ENCODE measurements around the gene C3orf20.

Gene C3orf20

GRCh38 chr3:14803101-14803980, 128.4 kb downstream of the C3orf20 start:
- H3K4me1 ChIP-seq (ENCODE audit: control extremely low read depth in 1 of 4, control insufficient read depth in 4 of 4, insufficient read depth in 4 of 4, low read length in 3 of 4), result peaks cover 0 to 37% (median 34%) of the 10 kb centered on the region in 4 experiments
- POLR2A ChIA-PET, result no interaction called here
- DNase-seq, result peak; percentile 71 to 92 (median 82)
- no peaks in the 10 kb centered on the region for H3K36me3 ChIP-seq (ENCODE audit: control insufficient read depth in 4 of 4, insufficient read depth in 4 of 4, low read length in 3 of 4)
- H3K4me3 ChIP-seq (ENCODE audit: control insufficient read depth in 1 of 7, extremely low read depth in 1 of 7, insufficient read depth in 4 of 7, low read depth in 2 of 7, low read length in 6 of 7), result peak overlapping the region in 1 of 7 experiments; percentile 3
- no peaks in the 10 kb centered on the region for H3K27me3 ChIP-seq (replicated peaks in 2 of 5; ENCODE audit: control insufficient read depth in 4 of 5, insufficient read depth in 5 of 5, low read length in 4 of 5)
- peak overlapping the region in 1 of 2 experiments; percentile 26 for H3K27ac ChIP-seq (ENCODE audit: insufficient read depth in 1 of 2, low read depth in 1 of 2, low read length in 2 of 2, poor library complexity in 1 of 2, severe bottlenecking in 2 of 2)
- 86% methylated on average over 1 of the region's 13 CpGs for WGBS (ENCODE audit: insufficient coverage)
- CTCF ChIA-PET, result interaction anchor here (1.2 to 3.7 kb wide), 2 partner anchors 11 kb away, joined by 3 to 26 read pairs; no protein-coding TSS in a partner anchor
- peaks cover 0 to 2% (median 0%) of the 10 kb centered on the region in 5 experiments for H3K9me3 ChIP-seq (ENCODE audit: control extremely low read depth in 1 of 5, control insufficient read depth in 4 of 5, insufficient read depth in 2 of 5, low read depth in 1 of 5, low read length in 4 of 5)

- ChIA-PET POLR2A (no interaction called here), CTCF (interaction anchor here (0.7 to 3.7 kb wide), 6 partner anchors 10 to 46 kb away, joined by 3 to 26 read pairs (median 3); no protein-coding TSS in a partner anchor)
- H3K27ac ChIP-seq (ENCODE audit: insufficient read depth in 1 of 2, low read depth in 1 of 2, low read length in 2 of 2, poor library complexity in 1 of 2, severe bottlenecking in 2 of 2), result peak overlapping the region in 1 of 2 experiments; percentile 26
- no peaks in the 10 kb centered on the region for H3K27me3 ChIP-seq (replicated peaks in 2 of 5; ENCODE audit: control insufficient read depth in 4 of 5, insufficient read depth in 5 of 5, low read length in 4 of 5)
- DNase-seq, result peak in 2 of 3 donors; percentile 43 to 68
- peaks cover 0 to 2% (median 0%) of the 10 kb centered on the region in 5 experiments for H3K9me3 ChIP-seq (ENCODE audit: control extremely low read depth in 1 of 5, control insufficient read depth in 4 of 5, insufficient read depth in 2 of 5, low read depth in 1 of 5, low read length in 4 of 5)
- peak overlapping the region in 2 of 7 experiments; percentile 3 to 6 for H3K4me3 ChIP-seq (ENCODE audit: control insufficient read depth in 1 of 7, extremely low read depth in 1 of 7, insufficient read depth in 4 of 7, low read depth in 2 of 7, low read length in 6 of 7)
- peaks cover 0 to 37% (median 34%) of the 10 kb centered on the region in 4 experiments for H3K4me1 ChIP-seq (ENCODE audit: control extremely low read depth in 1 of 4, control insufficient read depth in 4 of 4, insufficient read depth in 4 of 4, low read length in 3 of 4)
- 39% methylated on average over 9 of the region's 12 CpGs for WGBS (ENCODE audit: insufficient coverage)
- no peaks in the 10 kb centered on the region for H3K36me3 ChIP-seq (ENCODE audit: control insufficient read depth in 4 of 4, insufficient read depth in 4 of 4, low read length in 3 of 4)
Measured at GRCh38 chr3:14803981-14804834, 129.3 kb downstream of the C3orf20 start.

- CTCF ChIA-PET, result interaction anchor here (0.6 to 1.4 kb wide), 6 partner anchors 9 to 45 kb away, joined by 3 to 11 read pairs (median 3); no protein-coding TSS in a partner anchor
- H3K27me3 ChIP-seq (replicated peaks in 2 of 5; ENCODE audit: control insufficient read depth in 4 of 5, insufficient read depth in 5 of 5, low read length in 4 of 5), result peaks cover 0 to 3% (median 0%) of the 10 kb centered on the region in 5 experiments
- peaks cover 0 to 43% (median 38%) of the 10 kb centered on the region in 4 experiments for H3K4me1 ChIP-seq (ENCODE audit: control extremely low read depth in 1 of 4, control insufficient read depth in 4 of 4, insufficient read depth in 4 of 4, low read length in 3 of 4)
- H3K9me3 ChIP-seq (ENCODE audit: control extremely low read depth in 1 of 5, control insufficient read depth in 4 of 5, insufficient read depth in 2 of 5, low read depth in 1 of 5, low read length in 4 of 5), result no peaks in the 10 kb centered on the region
- no peaks in the 10 kb centered on the region for H3K36me3 ChIP-seq (ENCODE audit: control insufficient read depth in 4 of 4, insufficient read depth in 4 of 4, low read length in 3 of 4)
- DNase-seq, result peak in 2 of 3 donors; percentile 39 to 51
- POLR2A ChIA-PET, result no interaction called here
- 72% methylated on average over 4 of the region's 7 CpGs for WGBS (ENCODE audit: insufficient coverage)
- no peak overlapping the region for H3K4me3 ChIP-seq (ENCODE audit: control insufficient read depth in 1 of 7, extremely low read depth in 1 of 7, insufficient read depth in 4 of 7, low read depth in 2 of 7, low read length in 6 of 7)
- H3K27ac ChIP-seq (ENCODE audit: insufficient read depth in 1 of 2, low read depth in 1 of 2, low read length in 2 of 2, poor library complexity in 1 of 2, severe bottlenecking in 2 of 2), result no peak overlapping the region
Measured at GRCh38 chr3:14804835-14805780, 130.2 kb downstream of the C3orf20 start.

- Histone ChIP-seq H3K27ac (ENCODE audit: insufficient read depth in 1 of 2, low read depth in 1 of 2, low read length in 2 of 2, poor library complexity in 1 of 2, severe bottlenecking in 2 of 2) (no peak overlapping the region), H3K36me3 (ENCODE audit: control insufficient read depth in 4 of 4, insufficient read depth in 4 of 4, low read length in 3 of 4) (no peaks in the 10 kb centered on the region), H3K4me1 (ENCODE audit: control extremely low read depth in 1 of 4, control insufficient read depth in 4 of 4, insufficient read depth in 4 of 4, low read length in 3 of 4) (peaks cover 0 to 49% (median 43%) of the 10 kb centered on the region in 4 experiments), H3K9me3 (ENCODE audit: control extremely low read depth in 1 of 5, control insufficient read depth in 4 of 5, insufficient read depth in 2 of 5, low read depth in 1 of 5, low read length in 4 of 5) (no peaks in the 10 kb centered on the region), H3K4me3 (ENCODE audit: control insufficient read depth in 1 of 7, extremely low read depth in 1 of 7, insufficient read depth in 4 of 7, low read depth in 2 of 7, low read length in 6 of 7) (no peak overlapping the region), H3K27me3 (replicated peaks in 2 of 5; ENCODE audit: control insufficient read depth in 4 of 5, insufficient read depth in 5 of 5, low read length in 4 of 5) (peaks cover 0 to 3% (median 0%) of the 10 kb centered on the region in 5 experiments)
- ChIA-PET CTCF (interaction anchor here (0.5 to 1.6 kb wide), 6 partner anchors 14 to 131 kb away, joined by 3 to 4 read pairs (median 3); partner anchors contain the start of gene C3orf20), POLR2A (interaction anchor here (0.9 to 1.3 kb wide), 2 partner anchors 18 to 142 kb away, joined by 3 read pairs; no protein-coding TSS in a partner anchor)
- WGBS (ENCODE audit: insufficient coverage), result 45% methylated on average over 1 of the region's 4 CpGs
- DNase-seq, result no peak
Measured at GRCh38 chr3:14805961-14806537, 131.1 kb downstream of the C3orf20 start.

GRCh38 chr3:14806641-14807263, 131.8 kb downstream of the C3orf20 start:
- no peak overlapping the region for H3K4me3 ChIP-seq (ENCODE audit: control insufficient read depth in 1 of 7, extremely low read depth in 1 of 7, insufficient read depth in 4 of 7, low read depth in 2 of 7, low read length in 6 of 7)
- H3K4me1 ChIP-seq (ENCODE audit: control extremely low read depth in 1 of 4, control insufficient read depth in 4 of 4, insufficient read depth in 4 of 4, low read length in 3 of 4), result peaks cover 3 to 56% (median 50%) of the 10 kb centered on the region in 4 experiments
- H3K27me3 ChIP-seq (replicated peaks in 2 of 5; ENCODE audit: control insufficient read depth in 4 of 5, insufficient read depth in 5 of 5, low read length in 4 of 5), result peaks cover 0 to 3% (median 0%) of the 10 kb centered on the region in 5 experiments
- POLR2A ChIA-PET, result interaction anchor here (0.9 to 1.3 kb wide), 2 partner anchors 17 to 142 kb away, joined by 3 read pairs; no protein-coding TSS in a partner anchor
- peak; percentile 81 to 97 (median 96) for DNase-seq
- no peaks in the 10 kb centered on the region for H3K36me3 ChIP-seq (ENCODE audit: control insufficient read depth in 4 of 4, insufficient read depth in 4 of 4, low read length in 3 of 4)
- CTCF ChIA-PET, result interaction anchor here (0.6 to 1.6 kb wide), 7 partner anchors 12 to 131 kb away, joined by 3 to 4 read pairs (median 3); partner anchors contain the start of gene C3orf20
- H3K27ac ChIP-seq (ENCODE audit: insufficient read depth in 1 of 2, low read depth in 1 of 2, low read length in 2 of 2, poor library complexity in 1 of 2, severe bottlenecking in 2 of 2), result no peak overlapping the region
- H3K9me3 ChIP-seq (ENCODE audit: control extremely low read depth in 1 of 5, control insufficient read depth in 4 of 5, insufficient read depth in 2 of 5, low read depth in 1 of 5, low read length in 4 of 5), result no peaks in the 10 kb centered on the region
- WGBS (ENCODE audit: insufficient coverage), result 68% methylated on average over 8 of the region's 8 CpGs

Measured in common myeloid progenitor, CD34-positive (primary cell).